ENCODE results near the gene ADAM8. TPM values are rescaled to one million over a fixed set of nuclear protein-coding genes. Genes with fewer than 3 reads are reported as not detected.
"Not testable (repeated sequence)": the region's sequence is repeated elsewhere in the genome, so short reads cannot be mapped to it uniquely, and the experiment has no call there.

The ADAM8 gene
- polyA plus RNA-seq, 5 donors = 2.0 to 4.4 (median 2.6) TPM

DNA sequence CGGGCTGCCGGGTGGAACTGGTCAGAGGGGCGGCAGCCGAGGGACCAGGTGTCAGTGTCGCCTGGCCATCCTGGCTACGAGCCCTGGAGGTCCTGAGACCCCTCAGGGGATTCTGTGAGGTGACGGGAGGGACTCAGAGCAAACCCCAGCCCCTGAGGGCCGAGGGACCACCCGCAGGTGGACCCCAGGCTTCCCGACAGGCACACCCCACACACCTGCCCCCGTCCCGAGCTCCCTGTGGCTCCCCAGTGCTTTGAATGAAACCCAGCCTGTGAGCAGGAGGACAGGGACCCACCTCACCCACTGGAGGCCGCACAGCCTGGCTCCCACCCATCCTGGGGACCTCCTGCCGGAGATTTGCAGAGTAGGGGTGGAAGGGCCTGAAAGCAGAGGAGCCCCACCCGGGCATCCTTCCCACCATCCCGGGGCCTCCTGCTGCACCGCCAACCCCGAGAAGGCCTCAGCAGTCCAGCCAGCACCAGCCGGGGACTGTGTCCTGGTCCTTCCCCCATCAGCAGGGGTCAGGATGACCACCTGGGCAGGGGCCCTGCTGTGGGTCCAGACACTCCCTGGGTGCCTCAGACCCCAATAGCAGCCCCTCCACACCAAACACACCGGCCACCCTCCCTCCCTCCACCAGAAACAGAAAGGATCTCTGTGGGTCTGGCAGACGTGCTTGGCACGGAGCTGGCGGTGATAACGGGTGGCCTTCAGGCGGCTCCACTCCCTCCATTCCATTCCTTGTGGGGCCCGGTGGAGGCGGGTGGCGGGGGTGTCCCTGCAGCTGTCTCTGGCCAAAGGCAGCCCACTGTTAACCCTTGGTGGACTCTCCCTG, 25.1 kb downstream of the ADAM8 start:
- no peak for DNase-seq

DNA sequence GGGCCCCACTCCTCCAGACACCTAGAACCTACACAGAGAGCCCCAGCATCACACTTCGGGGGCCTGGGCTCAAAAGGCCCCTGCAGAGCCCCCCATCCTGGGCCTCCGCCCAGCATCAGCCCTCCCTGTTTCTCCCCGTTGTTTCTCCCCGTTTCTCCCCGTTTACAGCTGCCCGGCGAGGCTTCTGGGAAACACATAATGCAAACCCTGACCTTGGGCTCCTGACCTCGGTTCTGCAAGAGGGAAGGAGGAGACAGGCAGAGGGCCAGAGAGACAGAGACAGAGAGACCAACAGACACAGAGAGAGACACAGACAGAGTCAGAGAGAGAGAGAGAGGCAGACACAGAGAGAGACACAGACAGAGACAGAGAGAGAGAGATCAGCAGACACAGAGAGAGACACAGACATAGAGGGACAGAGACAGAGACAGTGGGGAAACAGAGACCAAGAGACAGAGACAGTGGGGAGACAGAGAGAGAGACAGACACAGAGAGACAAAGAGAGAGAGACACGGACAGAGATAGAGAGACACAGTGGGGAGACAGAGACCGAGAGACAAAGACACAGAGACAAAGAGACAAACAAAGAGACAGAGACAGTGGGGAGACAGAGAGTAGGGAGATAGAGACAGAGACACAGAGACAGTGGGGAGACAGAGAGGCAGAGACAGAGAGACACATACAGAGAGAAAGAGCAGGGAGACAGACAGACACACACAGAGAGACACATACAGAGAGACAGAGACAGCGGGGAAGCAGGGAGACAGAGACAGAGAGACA, 26.5 kb downstream of the ADAM8 start:
- no peak for DNase-seq

DNA sequence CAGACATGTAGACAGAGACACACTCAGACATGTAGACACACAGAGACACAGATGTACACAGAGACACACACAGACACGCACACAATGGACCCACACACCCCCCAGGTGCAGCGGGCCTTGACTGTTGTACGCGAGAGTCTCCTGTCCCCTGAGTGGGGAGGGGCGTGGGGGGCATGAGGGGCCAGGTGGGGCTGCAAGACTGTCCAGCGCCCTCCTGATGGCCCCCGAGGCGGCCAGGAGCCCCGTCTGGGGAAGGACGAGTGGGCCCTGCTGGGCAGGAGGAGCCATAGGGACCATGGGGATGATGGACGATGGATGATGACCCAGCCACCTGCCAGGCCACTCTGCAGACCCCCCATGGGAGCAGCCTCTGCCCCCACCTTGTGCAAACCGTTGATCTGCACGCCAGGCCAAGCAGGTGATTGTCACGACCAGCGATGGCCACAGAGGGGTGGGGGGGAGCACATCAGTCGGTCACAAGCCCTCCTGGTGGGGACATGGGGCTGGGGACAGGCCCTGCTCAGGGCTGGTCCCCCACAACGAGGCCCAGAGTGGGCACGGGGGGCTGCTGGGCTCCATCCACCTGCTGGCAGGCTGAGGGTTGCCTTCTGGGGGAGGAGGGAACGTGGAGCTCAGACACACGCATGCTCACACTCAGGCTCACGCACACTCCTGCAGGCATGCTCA, 27.4 kb downstream of the ADAM8 start:
- no peak for DNase-seq

DNA sequence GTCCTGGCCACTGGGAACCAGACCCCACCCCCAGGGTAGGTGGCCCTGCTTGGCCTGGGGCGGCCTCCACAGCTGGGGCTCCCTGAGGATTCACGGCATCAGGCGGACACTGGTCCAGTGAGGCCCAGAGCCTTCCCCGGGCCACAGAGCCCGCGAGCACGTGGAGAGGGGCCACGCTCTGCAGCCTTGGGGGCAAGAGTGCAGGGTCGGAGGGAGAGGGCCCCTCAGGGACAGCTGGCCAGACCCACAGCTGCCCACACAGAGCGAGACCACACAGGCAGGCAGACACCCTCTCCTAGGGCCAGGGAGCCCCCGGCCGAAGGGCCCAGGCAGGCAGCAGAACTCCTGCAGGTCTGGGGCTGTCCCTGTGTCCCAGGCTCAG, 28.3 kb downstream of the ADAM8 start:
- no peak for DNase-seq

DNA sequence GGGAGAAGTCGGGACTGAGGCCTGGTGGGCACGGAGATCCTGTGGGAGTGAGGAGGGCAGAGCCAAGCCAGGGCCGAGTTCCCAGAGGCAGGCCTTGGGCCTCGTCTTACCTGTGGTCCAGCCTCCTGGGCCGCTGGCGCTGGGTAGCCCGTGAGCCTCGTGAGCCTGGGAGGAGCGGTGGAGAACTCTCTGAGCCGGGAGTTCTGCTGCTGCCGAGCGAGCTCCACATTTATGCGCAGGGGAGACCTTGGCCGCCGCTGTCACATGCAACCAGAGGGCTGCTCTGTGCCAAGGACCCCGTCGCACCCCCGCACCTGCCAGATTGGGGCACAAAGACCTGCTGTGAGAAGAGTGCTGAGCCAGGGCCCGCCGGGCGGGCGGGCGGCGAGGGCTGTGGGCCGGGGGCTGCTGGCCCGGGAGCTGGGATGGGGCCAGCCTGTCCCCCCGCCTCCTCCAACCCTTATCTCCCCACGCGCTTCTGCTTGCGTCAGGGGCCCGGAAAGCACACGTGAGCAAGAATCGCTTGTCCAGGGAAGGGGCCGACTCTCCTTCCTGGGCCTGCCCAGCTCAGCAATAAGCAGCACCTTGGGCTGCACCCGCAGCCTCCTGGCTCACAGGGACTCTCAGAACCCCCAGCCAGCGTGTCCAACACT, 28.9 kb downstream of the ADAM8 start:
- no peak for DNase-seq

DNA sequence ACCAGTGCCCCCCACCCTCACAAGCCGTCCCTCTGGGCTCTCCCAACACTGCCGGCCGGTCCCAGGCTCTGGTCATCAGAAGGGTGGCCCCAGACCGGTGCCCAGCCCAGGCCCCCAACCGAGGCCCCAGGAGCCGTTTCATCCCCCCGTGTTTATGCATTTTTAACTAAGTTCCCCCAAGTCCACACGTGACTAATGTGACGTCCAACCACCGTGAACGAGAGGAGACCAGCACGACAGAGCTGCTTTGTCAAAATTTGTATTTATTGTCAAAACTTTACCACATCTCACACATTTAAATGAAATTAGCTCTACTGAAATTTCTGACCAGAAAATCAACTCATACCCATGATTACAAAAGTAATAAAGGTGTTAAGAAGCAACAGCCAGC, 30.4 kb downstream of the ADAM8 start:
- DNase-seq = no peak

DNA sequence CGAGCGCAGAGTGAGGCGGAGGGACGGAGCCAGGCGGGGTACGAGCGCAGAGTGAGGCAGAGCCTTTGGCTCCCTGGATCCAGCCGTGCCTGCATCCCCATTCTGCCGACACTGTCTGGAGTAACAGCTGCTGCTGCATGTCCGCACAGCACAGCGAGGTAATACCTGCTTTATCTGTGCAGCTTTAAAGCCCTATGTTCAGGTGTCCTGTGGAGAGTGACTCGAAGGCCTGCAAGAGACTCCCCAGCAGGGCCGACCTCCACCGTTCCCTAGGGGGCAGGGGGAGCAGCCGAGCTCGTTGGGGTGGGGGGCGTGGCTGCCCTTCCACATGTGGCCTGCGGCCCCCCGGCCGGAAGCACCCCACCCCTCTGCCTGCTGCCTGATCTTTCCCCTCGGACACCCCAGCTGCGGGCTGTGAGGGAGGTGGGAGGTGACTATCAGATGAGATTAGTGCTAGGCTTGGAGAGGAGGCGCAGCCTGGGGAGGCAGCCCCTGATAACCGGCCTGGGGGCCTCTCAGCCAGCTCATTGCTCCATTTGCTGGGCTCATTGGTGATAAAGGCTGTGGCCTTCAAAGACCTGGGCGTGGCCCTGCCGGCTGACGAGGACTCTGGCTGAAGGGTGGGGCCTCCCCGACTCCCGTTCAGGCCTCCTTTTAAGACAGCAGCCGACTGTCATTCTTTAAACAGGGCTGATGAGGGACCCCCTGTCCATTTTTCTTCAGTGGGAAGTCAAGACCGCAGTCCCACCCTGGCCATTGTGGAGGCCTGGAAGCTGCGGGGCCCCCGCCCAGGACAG, 31.0 kb downstream of the ADAM8 start:
- DNase-seq = no peak

DNA sequence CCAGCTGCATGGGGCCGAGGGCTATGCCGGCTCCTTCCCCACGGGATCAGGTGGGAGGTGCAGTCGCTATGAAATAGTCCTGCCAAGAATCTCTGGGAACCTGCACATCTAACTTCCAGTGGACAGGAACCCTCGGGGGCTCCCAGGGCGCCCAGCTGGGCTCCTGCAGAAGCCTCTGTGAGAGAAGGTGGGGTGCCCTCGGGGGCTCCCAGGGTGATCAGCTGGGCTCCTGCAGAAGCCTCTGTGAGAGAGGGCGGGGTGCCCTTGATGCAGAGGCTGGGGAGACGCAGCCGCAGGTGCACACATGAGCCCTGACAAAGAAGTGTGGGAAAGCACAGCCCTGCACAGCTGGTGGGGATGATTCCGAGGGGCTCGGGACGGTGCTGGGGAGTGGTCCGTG, 33.1 kb downstream of the ADAM8 start:
- no peak for DNase-seq

DNA sequence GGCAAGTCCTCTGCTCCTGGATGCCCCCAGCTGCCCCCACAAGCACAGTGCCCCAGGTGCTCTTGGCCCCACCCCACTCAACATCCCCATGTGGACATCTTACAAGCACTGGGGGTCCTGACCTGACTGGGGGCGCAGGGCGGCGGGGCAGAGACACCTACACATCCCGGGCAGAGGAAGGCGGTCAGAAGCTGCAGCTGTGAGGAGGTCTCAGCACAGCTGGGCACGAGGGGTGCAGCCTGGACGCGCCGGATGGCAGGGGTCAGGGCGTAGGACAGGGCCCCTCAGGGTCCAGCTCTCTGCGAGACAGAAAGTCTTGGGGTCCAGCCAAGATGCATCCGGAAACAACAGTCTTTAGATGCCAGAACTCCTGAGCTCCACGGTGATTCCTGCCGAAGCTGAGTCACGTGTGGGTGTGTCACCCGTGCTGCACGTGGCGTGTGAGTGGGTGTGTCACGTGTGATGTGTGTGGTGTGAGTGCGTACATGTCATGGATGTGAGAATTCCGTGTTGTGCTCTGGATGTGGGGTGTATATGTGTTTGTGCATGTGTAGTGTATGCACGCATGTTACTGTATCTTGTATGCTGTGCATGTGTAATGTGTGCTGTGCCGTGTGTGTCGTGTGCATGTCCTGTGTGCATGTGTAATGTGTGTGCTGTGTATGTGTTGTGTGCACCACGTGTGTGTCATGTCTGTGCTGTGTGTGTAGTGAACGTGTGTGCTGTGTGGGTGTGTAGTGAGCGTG, 33.9 kb downstream of the ADAM8 start:
- no peak for DNase-seq

DNA sequence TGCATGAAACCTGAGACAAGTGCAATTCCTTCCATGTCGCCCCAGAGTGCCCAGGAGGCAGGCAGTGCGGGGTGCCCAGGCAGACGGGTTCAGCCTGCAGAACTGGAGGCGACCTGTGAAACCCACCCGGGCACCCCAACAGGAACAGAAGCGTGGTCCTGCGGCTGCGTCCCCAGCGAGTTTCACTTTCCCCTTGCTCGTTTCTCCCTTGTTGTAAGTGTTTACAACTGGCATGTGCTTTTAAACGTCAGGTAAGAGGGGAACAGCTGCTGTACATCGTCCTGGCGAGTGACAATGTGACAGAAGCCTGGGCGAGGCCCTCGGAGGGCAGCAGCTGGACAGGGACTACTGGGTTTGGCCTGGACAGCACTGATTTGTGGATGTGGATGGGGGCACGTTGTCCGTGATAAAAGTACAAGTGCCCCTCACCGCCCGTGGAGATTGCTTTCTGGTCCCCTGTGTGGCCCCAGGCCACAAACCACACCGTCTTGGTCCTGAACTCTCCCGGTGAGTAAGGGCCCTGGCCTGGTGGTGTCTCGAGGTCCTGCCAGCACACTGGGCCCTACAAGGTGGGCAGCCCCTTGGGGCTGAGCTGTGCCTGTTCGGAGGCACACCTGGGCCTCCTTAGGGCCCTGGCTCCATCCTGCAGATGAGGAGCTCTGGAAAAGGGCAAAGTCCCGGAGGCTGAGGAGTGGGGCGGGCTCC, 35.0 kb downstream of the ADAM8 start:
- no peak for DNase-seq

DNA sequence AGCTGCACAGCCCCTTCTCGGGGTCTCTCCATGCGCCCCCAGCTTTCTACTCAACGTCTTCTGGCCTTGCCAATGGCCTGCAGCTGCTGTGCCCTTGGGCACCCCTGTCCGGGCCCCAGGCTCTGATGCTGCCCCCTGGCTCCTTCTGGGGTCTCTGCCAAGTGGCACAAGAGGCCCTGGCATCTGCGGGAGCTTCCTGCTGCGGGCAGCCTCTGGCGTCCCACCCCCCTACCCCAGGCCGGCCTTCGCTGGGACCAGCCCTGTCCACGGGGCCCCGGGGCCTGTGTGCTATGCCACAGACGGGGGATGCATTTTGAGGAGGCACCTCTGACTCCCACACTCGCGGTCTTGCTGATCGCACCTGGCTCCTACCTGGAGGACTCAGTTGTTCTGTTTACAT, 36.7 kb downstream of the ADAM8 start:
- DNase-seq = no peak

DNA sequence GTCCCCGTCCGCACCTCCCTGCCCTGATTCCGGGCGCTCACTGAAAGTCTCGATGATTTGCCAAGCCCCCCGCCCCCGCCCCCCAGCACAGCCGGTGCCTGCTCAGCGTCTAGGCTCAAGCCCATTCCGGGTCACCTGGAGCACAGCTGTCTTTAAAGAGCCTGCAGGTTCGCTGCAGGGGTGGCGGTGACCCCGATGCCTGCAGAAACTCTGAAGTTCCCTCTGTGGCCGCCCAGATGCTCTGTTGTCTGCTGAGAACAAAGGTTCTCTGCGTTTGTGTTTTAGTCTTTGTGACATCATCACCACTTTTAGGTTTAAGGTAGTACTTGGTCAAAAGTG, 38.2 kb downstream of the ADAM8 start:
- DNase-seq = no peak

DNA sequence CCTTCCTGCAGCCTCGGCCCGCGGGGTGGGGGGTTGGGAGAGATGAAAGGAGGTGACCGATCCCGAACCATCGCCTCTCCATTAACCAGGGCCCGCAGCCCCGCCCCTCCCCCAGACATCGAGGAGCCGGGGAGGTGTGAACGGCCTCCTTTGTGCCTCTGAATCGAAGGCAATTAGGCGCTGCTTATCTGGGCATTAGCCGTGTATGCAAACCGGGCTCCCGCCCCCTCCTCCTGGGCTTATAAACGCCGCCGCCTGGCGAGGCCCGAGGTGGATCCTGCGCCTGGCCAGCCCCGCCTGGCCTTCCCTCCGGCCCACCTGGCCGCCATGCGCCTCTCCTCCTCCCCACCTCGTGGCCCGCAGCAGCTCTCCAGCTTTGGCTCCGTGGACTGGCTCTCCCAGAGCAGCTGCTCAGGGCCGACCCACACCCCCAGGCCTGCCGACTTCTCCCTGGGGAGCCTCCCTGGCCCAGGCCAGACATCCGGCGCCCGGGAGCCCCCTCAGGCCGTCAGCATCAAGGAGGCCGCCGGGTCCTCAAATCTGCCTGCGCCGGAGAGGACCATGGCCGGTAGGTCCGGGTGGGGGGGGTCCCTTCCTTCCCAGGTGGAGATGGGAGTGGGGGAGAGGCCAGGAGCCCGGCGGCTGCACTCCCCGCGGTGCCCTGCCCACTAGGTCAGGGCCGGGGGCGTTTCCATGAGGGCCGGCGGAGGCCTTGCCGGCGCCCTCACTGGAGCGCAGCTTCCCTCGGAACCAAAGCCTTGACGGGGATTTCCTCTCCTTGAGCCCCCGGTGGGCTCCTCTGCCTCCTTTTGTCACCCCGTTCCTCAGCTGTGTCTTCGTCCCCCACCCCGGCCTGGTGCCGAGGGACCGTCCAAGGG, 38.8 kb downstream of the ADAM8 start, which contains the start of gene VENTX:
Gene VENTX (plus strand): TSS at position 268 of the 878 bp plus-strand sequence. CDS start 60 bp downstream, at position 328.
- DNase-seq = no peak

DNA sequence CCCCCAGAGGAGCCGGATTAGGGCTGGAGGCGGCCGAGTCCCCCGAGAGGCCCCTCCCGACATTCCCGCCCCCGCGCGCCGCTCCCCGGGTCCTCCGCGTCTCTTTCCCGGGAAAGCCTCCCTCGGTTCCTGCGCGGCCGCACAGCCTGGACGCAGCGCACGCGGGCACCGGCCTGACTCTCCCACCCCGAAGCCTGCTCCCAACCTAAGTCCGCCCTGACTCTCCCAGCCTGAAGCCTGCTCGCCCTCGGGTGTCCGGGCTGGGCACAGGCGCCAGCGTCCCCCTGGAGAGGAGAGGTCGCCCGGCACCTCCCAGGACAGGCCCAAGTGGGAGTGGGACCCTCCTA, 39.5 kb downstream of the ADAM8 start:
- DNase-seq = no peak

DNA sequence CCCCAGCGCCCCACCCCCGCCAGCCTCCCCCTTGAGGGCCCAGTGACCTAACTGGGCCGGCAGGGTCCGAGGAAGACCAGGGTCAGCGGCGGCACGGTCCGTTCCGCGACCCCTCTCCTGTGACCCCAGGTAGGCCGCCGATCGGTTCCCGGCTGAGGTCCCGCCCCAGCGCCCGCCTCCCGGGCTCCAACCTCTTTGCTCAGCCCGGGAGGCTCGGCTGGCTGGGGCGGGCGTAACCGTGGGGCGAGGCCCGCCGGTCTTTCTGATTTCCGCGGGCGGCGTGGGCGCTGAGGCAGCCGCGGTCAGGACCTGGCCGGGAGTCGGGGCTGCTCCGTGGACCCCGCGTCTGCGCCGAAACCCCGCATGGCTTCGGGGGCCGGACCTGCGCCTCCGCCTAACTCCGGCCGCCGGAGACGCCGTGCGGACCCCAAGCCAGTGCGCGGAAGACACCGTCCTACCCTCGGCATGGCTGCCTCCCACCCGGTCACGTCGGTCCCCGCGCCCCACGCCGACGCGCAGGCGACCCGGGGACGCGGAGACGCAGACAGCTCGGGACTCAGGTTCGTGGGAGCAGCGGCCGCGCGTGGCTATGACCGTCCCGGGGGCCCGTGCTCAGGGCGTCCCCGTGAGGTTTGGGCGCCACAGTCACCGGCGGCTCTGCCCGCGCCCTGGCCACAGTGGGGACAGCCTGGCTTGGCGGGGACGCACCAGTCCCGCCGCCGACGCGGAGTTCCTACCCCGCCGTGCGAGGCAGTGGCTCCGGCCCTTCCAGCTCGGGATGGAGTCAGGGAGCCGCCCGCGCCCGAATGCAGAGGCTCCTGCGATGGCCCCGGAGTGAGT, 40.0 kb downstream of the ADAM8 start:
- no peak for DNase-seq

DNA sequence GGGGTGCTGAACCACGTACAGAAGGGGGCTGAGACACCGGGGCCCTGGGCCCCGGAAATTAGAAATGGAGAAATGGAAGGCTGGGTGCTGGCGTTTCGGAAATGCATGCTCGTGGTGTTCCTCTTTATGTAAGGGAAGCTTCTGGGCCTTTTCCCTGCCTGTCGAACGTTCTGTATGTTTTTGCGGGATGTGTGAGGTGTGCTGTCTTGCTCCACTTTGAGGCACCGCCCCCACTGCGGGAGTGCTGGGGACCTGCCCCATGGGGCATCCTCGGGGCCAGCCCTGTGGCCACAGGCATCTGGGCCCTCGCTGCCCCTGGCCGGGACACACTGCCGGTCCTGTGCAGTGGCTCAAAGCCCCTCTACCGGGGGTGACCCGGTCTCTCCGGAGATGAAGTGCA, 40.7 kb downstream of the ADAM8 start:
- DNase-seq = no peak

DNA sequence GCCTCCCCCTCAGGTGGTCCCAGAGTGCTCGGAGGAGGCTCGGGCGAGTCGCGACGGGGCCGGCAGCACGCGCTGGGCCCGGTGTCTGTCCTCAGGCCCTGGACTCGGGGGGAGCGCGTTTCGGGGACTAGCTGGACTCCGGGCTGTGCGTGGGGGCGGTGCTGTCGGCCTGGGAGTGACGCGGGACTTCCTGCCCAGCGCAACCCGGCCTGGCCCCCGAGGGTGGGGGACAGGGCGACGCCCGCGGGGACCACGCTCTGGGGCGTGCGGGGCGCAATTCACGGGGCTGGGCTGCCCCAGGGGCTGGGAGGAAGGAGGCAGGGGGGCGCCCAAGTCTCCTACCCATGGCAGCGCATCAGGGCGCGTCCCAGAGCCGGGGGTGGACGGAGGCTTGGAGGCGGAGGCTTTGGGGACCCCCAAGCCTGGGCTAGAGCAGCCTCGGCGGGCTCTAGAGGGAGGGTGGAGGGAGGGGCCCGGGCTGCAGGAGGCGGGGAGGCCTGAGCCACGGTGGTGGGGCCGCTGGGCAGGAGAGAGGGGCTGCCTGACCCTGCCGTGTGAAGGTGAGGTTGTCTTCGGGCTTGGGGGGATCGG, 41.3 kb downstream of the ADAM8 start:
- no peak for DNase-seq

DNA sequence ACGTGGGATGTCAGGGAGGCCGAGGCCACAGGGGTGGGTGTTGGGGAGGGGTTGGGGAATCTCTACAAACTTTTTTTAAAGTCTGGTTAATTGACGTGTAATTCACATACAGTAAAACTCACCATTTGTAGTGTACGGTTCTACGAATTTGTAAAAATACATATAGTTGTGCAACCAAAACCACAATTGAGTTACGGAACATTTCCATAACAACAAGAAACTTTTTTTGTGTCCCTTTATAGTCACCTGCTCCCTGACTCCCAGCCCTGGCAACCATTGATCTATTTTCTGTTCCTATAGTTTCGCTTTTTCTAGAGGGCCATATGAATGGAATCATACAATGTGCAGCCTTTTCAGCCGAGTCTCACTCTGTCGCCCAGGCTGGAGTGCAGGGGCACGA, 41.9 kb downstream of the ADAM8 start:
- DNase-seq = not testable (repeated sequence)
